ENCODE measurements around the gene CREB5.

CREB5 gene

GRCh38 chr7:28408105-28408959, 4.0 kb upstream of the CREB5 start:
- no peak for FAIRE-seq

GRCh38 chr7:28408960-28409715, 3.2 kb upstream of the CREB5 start:
- no peak for FAIRE-seq

GRCh38 chr7:28409716-28410627, 2.3 kb upstream of the CREB5 start:
- no peak for FAIRE-seq

GRCh38 chr7:28410628-28411531, 1.4 kb upstream of the CREB5 start:
- FAIRE-seq, result no peak

- no peak for FAIRE-seq
Measured at GRCh38 chr7:28413011-28413410, 693 bp downstream of the CREB5 start.

- FAIRE-seq, result no peak
Measured at GRCh38 chr7:28414453-28414852, 2.1 kb downstream of the CREB5 start.

GRCh38 chr7:28417321-28417940, 5.1 kb downstream of the CREB5 start:
- FAIRE-seq, result no peak

- no peak for FAIRE-seq
Measured at GRCh38 chr7:28418311-28418710, 6.0 kb downstream of the CREB5 start.

GRCh38 chr7:28418966-28419365, 6.6 kb downstream of the CREB5 start:
- FAIRE-seq, result no peak

GRCh38 chr7:28419716-28420115, 7.4 kb downstream of the CREB5 start:
- no peak for FAIRE-seq

- FAIRE-seq, result no peak
Measured at GRCh38 chr7:28423112-28423511, 10.8 kb downstream of the CREB5 start.

GRCh38 chr7:28423918-28424514, 11.7 kb downstream of the CREB5 start:
- FAIRE-seq, result no peak

GRCh38 chr7:28425496-28425895, 13.2 kb downstream of the CREB5 start:
- no peak for FAIRE-seq

- no peak for FAIRE-seq
Measured at GRCh38 chr7:28427236-28427635, 14.9 kb downstream of the CREB5 start.

- no peak for FAIRE-seq
Measured at GRCh38 chr7:28430616-28431015, 18.3 kb downstream of the CREB5 start.

- no peak for FAIRE-seq
Measured at GRCh38 chr7:28432105-28432504, 19.8 kb downstream of the CREB5 start.

GRCh38 chr7:28433039-28433438, 20.7 kb downstream of the CREB5 start:
- no peak for FAIRE-seq

GRCh38 chr7:28433699-28434219, 21.4 kb downstream of the CREB5 start:
- FAIRE-seq, result no peak

GRCh38 chr7:28434510-28434909, 22.2 kb downstream of the CREB5 start:
- FAIRE-seq, result no peak

- FAIRE-seq, result no peak
Measured at GRCh38 chr7:28435152-28435551, 22.8 kb downstream of the CREB5 start.

Data from colon (tissue), 2 donors.